Effector memory CD4-positive, alpha-beta T cell (primary cell): ENCODE results near the gene DNAJC12.
"Not testable (repeated sequence)": the region's sequence is repeated elsewhere in the genome, so short reads cannot be mapped to it uniquely, and the experiment has no call there.

ENCODE experiments used
- DNase-seq, 3 donors: peaks; one replicate each; pipeline ENCODE4 v3.0.0-alpha.2; 2020
- H3K27ac ChIP-seq: 2 replicates; pipeline ENCODE4 v1.7.0; 2013; ENCODE audit warnings: mild to moderate bottlenecking, low read length, moderate library complexity; ENCODE audit not compliant: insufficient read depth, poor library complexity, severe bottlenecking
- H3K27me3 ChIP-seq: replicated peaks from 2 replicates; pipeline ENCODE4 v1.7.0; 2013; ENCODE audit warnings: mild to moderate bottlenecking, low read length; ENCODE audit not compliant: insufficient read depth, control insufficient read depth, poor library complexity, severe bottlenecking
- H3K36me3 ChIP-seq: 2 replicates; pipeline ENCODE4 v1.7.0; 2013; ENCODE audit warnings: mild to moderate bottlenecking, low read length, moderate library complexity; ENCODE audit not compliant: control insufficient read depth, insufficient read depth
- H3K4me1 ChIP-seq: 2 replicates; pipeline ENCODE4 v1.7.0; 2013; ENCODE audit warnings: low read length, mild to moderate bottlenecking; ENCODE audit not compliant: control insufficient read depth, insufficient read depth, poor library complexity, severe bottlenecking
- H3K4me3 ChIP-seq: 2 replicates; pipeline ENCODE4 v1.7.0; 2013; ENCODE audit warnings: low read length, low read depth, mild to moderate bottlenecking; ENCODE audit not compliant: insufficient read depth, poor library complexity, severe bottlenecking
- H3K9me3 ChIP-seq: 2 replicates; pipeline ENCODE4 v1.7.0; 2013; ENCODE audit warnings: mild to moderate bottlenecking, low read length, moderate library complexity; ENCODE audit not compliant: control insufficient read depth

DNAJC12 gene

GRCh38 chr10:67782530-67782929 is 55.5 kb downstream of the DNAJC12 start:
- Histone ChIP-seq H3K4me1 (no peaks in the 10 kb centered on the region), H3K9me3 (no peaks in the 10 kb centered on the region), H3K27me3 (no peaks in the 10 kb centered on the region), H3K27ac (no peak overlapping the region), H3K36me3 (no peaks in the 10 kb centered on the region), H3K4me3 (no peak overlapping the region)
- no peak for DNase-seq

- Histone ChIP-seq H3K27me3 (no peaks in the 10 kb centered on the region), H3K36me3 (no peaks in the 10 kb centered on the region)
- no peak for DNase-seq
Observed at GRCh38 chr10:67780759-67781538, 57.0 kb downstream of the DNAJC12 start.

GRCh38 chr10:67780204-67780621 is 57.8 kb downstream of the DNAJC12 start:
- H3K9me3 ChIP-seq, H3K27ac ChIP-seq, H3K36me3 ChIP-seq, H3K27me3 ChIP-seq, H3K4me3 ChIP-seq, DNase-seq, H3K4me1 ChIP-seq: not testable (repeated sequence)

More at GRCh38 chr10:67780759-67781538, 57.0 kb downstream of the DNAJC12 start:
- Histone ChIP-seq H3K9me3 (no peaks in the 10 kb centered on the region), H3K4me3 (no peak overlapping the region), H3K27ac (no peak overlapping the region), H3K4me1 (no peaks in the 10 kb centered on the region)

GRCh38 chr10:67779465-67780203 is 58.4 kb downstream of the DNAJC12 start:
- H3K36me3 ChIP-seq: no peaks in the 10 kb centered on the region
- DNase-seq: peak; percentile 35 to 67 (median 45)
- no peaks in the 10 kb centered on the region for H3K27me3 ChIP-seq
- H3K4me1 ChIP-seq: no peaks in the 10 kb centered on the region
- no peak overlapping the region for H3K27ac ChIP-seq
- H3K4me3 ChIP-seq: no peak overlapping the region
- no peaks in the 10 kb centered on the region for H3K9me3 ChIP-seq

- Histone ChIP-seq H3K4me3 (no peak overlapping the region), H3K9me3 (no peaks in the 10 kb centered on the region), H3K4me1 (no peaks in the 10 kb centered on the region), H3K36me3 (no peaks in the 10 kb centered on the region), H3K27ac (no peak overlapping the region), H3K27me3 (no peaks in the 10 kb centered on the region)
- DNase-seq: no peak
Observed at GRCh38 chr10:67776371-67776770, 61.6 kb downstream of the DNAJC12 start.

- H3K27ac ChIP-seq: no peak overlapping the region
- DNase-seq: no peak
- no peak overlapping the region for H3K4me3 ChIP-seq
- H3K36me3 ChIP-seq: no peaks in the 10 kb centered on the region
- H3K4me1 ChIP-seq: no peaks in the 10 kb centered on the region
- no peaks in the 10 kb centered on the region for H3K9me3 ChIP-seq
- no peaks in the 10 kb centered on the region for H3K27me3 ChIP-seq
Observed at GRCh38 chr10:67775279-67775678, 62.7 kb downstream of the DNAJC12 start.

GRCh38 chr10:67772894-67773511 is 65.0 kb downstream of the DNAJC12 start:
- no peaks in the 10 kb centered on the region for H3K4me1 ChIP-seq
- no peak overlapping the region for H3K27ac ChIP-seq
- H3K9me3 ChIP-seq: no peaks in the 10 kb centered on the region
- no peaks in the 10 kb centered on the region for H3K27me3 ChIP-seq
- no peak for DNase-seq
- H3K36me3 ChIP-seq: no peaks in the 10 kb centered on the region
- H3K4me3 ChIP-seq: no peak overlapping the region

GRCh38 chr10:67772151-67772550 is 65.8 kb downstream of the DNAJC12 start:
- H3K27ac ChIP-seq: no peak overlapping the region
- H3K4me1 ChIP-seq: no peaks in the 10 kb centered on the region

GRCh38 chr10:67771200-67771599 is 66.8 kb downstream of the DNAJC12 start:
- Histone ChIP-seq H3K9me3 (no peaks in the 10 kb centered on the region), H3K27ac (no peak overlapping the region), H3K36me3 (no peaks in the 10 kb centered on the region), H3K4me1 (no peaks in the 10 kb centered on the region), H3K4me3 (no peak overlapping the region), H3K27me3 (no peaks in the 10 kb centered on the region)
- no peak for DNase-seq

More at GRCh38 chr10:67772151-67772550, 65.8 kb downstream of the DNAJC12 start:
- Histone ChIP-seq H3K4me3 (no peak overlapping the region), H3K9me3 (no peaks in the 10 kb centered on the region), H3K27me3 (no peaks in the 10 kb centered on the region), H3K36me3 (no peaks in the 10 kb centered on the region)
- DNase-seq: no peak

GRCh38 chr10:67770537-67770936 is 67.5 kb downstream of the DNAJC12 start:
- Histone ChIP-seq H3K36me3 (no peaks in the 10 kb centered on the region), H3K4me1 (no peaks in the 10 kb centered on the region), H3K27ac (no peak overlapping the region), H3K9me3 (no peaks in the 10 kb centered on the region), H3K4me3 (no peak overlapping the region), H3K27me3 (no peaks in the 10 kb centered on the region)
- DNase-seq: no peak
